ENCODE data around the gene TLE5.

- no peak for TF ChIP-seq POLR2AphosphoS5 (IDR thresholded peaks at IDR 0.05)
- no peak for TF ChIP-seq CTCF (IDR thresholded peaks at IDR 0.05)
- TF ChIP-seq POLR2A (IDR thresholded peaks at IDR 0.05) = no peak
- TF ChIP-seq EP300 (IDR thresholded peaks at IDR 0.05) = no peak
Measured at GRCh38 chr19:3014135-3014534, 48.2 kb downstream of the TLE5 start.

All from gastroesophageal sphincter (tissue), 3 donors.